CD4-positive, alpha-beta T cell (primary cell): ENCODE results near the gene LYPD6B. TPM values are rescaled to one million over a fixed set of nuclear protein-coding genes. Genes with fewer than 3 reads are reported as not detected.

Experiments used
- ATAC-seq: fragments of 200-7000 bp; cut with Tn5 transposase; one replicate; pipeline ENCODE4 v1.10.0; 2022; ENCODE audit warnings: mild to moderate bottlenecking; ENCODE audit not compliant: poor library complexity
- CTCF ChIA-PET: fragments of 350-600 bp; sonication (Branson Sonifier 250); formaldehyde crosslinking; loops from one replicate; lab custom pipeline; 2021; ENCODE audit warnings: antibody characterized with exemption, inconsistent platforms; lab: Charles Lee
- POLR2A ChIA-PET: fragments of 350-600 bp; sonication (Branson Sonifier 250); formaldehyde crosslinking; loops from one replicate; lab custom pipeline; 2021; ENCODE audit warnings: antibody characterized with exemption, inconsistent platforms; lab: Charles Lee
- DNase-seq, 14 experiments: peaks; one replicate each; pipeline ENCODE4 v3.0.0-alpha.2; 2013 to 2020; ENCODE audit warnings: mixed read lengths in 2 of 14
- H3K27ac ChIP-seq, 2 donors: one replicate each; pipeline versions ENCODE4 v1.5.1 to v1.7.0; 2013; ENCODE audit warnings: low read length in 2 of 2, low read depth in 1 of 2, mild to moderate bottlenecking in 1 of 2
- H3K27me3 ChIP-seq, 2 experiments: 1 replicate in 1 of 2; 2 replicates in 1 of 2; pipeline versions ENCODE4 v1.6.1 to v1.7.0; 2013; ENCODE audit warnings: low read length in 2 of 2, control low read depth in 1 of 2, mild to moderate bottlenecking in 1 of 2, moderate library complexity in 1 of 2; ENCODE audit not compliant: insufficient read depth in 2 of 2, control insufficient read depth in 1 of 2
- H3K36me3 ChIP-seq: one replicate; pipeline ENCODE4 v1.6.1; 2013; ENCODE audit warnings: low read length, control low read depth; ENCODE audit not compliant: insufficient read depth
- H3K4me1 ChIP-seq: one replicate; pipeline ENCODE4 v1.6.1; 2013; ENCODE audit warnings: low read length, control low read depth; ENCODE audit not compliant: insufficient read depth
- H3K4me3 ChIP-seq: one replicate; pipeline ENCODE4 v1.5.1; 2013; ENCODE audit warnings: mild to moderate bottlenecking, low read length, moderate library complexity
- H3K9me3 ChIP-seq, 2 experiments: 1 replicate in 1 of 2; 2 replicates in 1 of 2; pipeline versions ENCODE4 v1.6.1 to v1.7.0; 2013; ENCODE audit warnings: low read length in 2 of 2, mild to moderate bottlenecking in 2 of 2, control low read depth in 1 of 2, moderate library complexity in 1 of 2; ENCODE audit not compliant: control insufficient read depth in 1 of 2, insufficient read depth in 1 of 2
- H3K27ac Mint-ChIP-seq: one replicate; pipeline ENCODE4 v1.8.0; 2020; ENCODE audit warnings: mixed read lengths
- H3K27me3 Mint-ChIP-seq: one replicate; pipeline ENCODE4 v1.8.0; 2021; ENCODE audit warnings: mixed read lengths
- H3K36me3 Mint-ChIP-seq: one replicate; pipeline ENCODE4 v1.8.0; 2021; ENCODE audit warnings: low read depth, mixed read lengths
- H3K4me1 Mint-ChIP-seq: one replicate; pipeline ENCODE4 v1.8.0; 2021; ENCODE audit warnings: low read depth, mixed read lengths
- H3K4me3 Mint-ChIP-seq: one replicate; pipeline ENCODE4 v1.8.0; 2020; ENCODE audit warnings: mild to moderate bottlenecking, mixed read lengths
- H3K9me3 Mint-ChIP-seq: one replicate; pipeline ENCODE4 v1.8.0; 2020; ENCODE audit warnings: mixed read lengths
- CTCF ChIP-seq: fragments of 200-600 bp; IDR thresholded peaks from one replicate; pipeline ENCODE4 v1.8.0; 2022; ENCODE audit warnings: antibody characterized with exemption, mild to moderate bottlenecking
- intact Hi-C, 2 experiments: fragments of 100-400 bp; cut with DNase I in 1 of 2; cut with micrococcal nuclease in 1 of 2; formaldehyde crosslinking; loops; one replicate each; pipeline versions ENCODE4 v1.15.1 to v1.9.0; 2023 to 2025; cut with DNase I, micrococcal nuclease
- total RNA-seq, 174 experiments: library from RNA in 2 of 174; stranded (reverse) in 2 of 174; gene quantifications; one replicate each; pipeline ENCODE4 v1.2.3 and lab custom pipeline; 2021 to 2026

The LYPD6B gene
- total RNA-seq, 2 experiments from 2014 or later, result not detected

GRCh38 chr2:149061133-149061745, 22.7 kb downstream of the LYPD6B start:
- no peak overlapping the region for H3K27ac Mint-ChIP-seq
- H3K4me1 ChIP-seq, result no peaks in the 10 kb centered on the region
- no peak for DNase-seq
- H3K4me3 Mint-ChIP-seq, result no peak overlapping the region
- H3K9me3 ChIP-seq, result no peaks in the 10 kb centered on the region
- intact Hi-C loops, result no loop called here
- no peak for ATAC-seq
- CTCF ChIA-PET, result no interaction called here
- no peak overlapping the region for H3K27ac ChIP-seq
- H3K9me3 Mint-ChIP-seq, result no peaks in the 10 kb centered on the region
- POLR2A ChIA-PET, result no interaction called here
- no peaks in the 10 kb centered on the region for H3K4me1 Mint-ChIP-seq
- peaks cover 21% of the 10 kb centered on the region for H3K27me3 Mint-ChIP-seq
- H3K36me3 ChIP-seq, result no peaks in the 10 kb centered on the region
- peaks cover 0 to 6% of the 10 kb centered on the region in 2 experiments for H3K27me3 ChIP-seq
- H3K4me3 ChIP-seq, result no peak overlapping the region
- TF ChIP-seq CTCF, result no peak
- no peaks in the 10 kb centered on the region for H3K36me3 Mint-ChIP-seq

GRCh38 chr2:149062531-149062930, 24.0 kb downstream of the LYPD6B start:
- DNase-seq (no peak), ATAC-seq (no peak)
- intact Hi-C loops, result no loop called here
- H3K4me1 ChIP-seq, result no peaks in the 10 kb centered on the region
- H3K4me3 ChIP-seq, result no peak overlapping the region
- H3K9me3 Mint-ChIP-seq, result no peaks in the 10 kb centered on the region
- no peaks in the 10 kb centered on the region for H3K36me3 Mint-ChIP-seq
- no peak overlapping the region for H3K27ac ChIP-seq
- H3K36me3 ChIP-seq, result no peaks in the 10 kb centered on the region
- H3K4me3 Mint-ChIP-seq, result no peak overlapping the region
- H3K9me3 ChIP-seq, result no peaks in the 10 kb centered on the region
- no peak for TF ChIP-seq CTCF
- no peaks in the 10 kb centered on the region for H3K27me3 ChIP-seq
- CTCF ChIA-PET, result interaction anchor here (0.7 to 1.0 kb wide), 2 partner anchors 8 to 398 kb away, joined by 3 read pairs; no protein-coding TSS in a partner anchor
- POLR2A ChIA-PET, result interaction anchor here (0.7 kb wide), 1 partner anchor 9 kb away, joined by 3 read pairs; no protein-coding TSS in a partner anchor
- H3K27ac Mint-ChIP-seq, result no peak overlapping the region
- H3K4me1 Mint-ChIP-seq, result no peaks in the 10 kb centered on the region
- peaks cover 20% of the 10 kb centered on the region for H3K27me3 Mint-ChIP-seq

DNA sequence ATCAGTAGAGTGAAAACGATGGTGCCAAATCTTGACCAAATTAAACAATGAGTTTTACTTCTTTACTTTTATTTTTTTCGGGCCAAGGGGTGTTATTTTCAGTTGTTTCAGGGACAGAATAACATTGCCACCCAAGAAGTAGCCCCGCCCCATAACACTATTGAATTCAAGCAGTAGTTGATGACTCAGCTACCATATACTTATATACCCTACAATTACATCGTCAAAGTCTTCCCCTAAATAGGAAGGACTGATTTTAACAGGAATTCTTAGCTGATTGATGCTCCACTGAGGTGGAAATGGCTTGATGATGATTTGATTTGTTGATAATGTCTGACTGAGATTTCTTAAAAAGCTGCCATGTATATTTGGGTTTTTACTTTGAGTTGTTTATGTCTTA, 24.7 kb downstream of the LYPD6B start:
- CTCF ChIA-PET, result interaction anchor here (1.0 kb wide), 1 partner anchor 9 kb away, joined by 3 read pairs; no protein-coding TSS in a partner anchor
- H3K9me3 ChIP-seq, result no peaks in the 10 kb centered on the region
- Mint-ChIP-seq H3K36me3 (no peaks in the 10 kb centered on the region), H3K27ac (no peak overlapping the region), H3K27me3 (peaks cover 14% of the 10 kb centered on the region), H3K4me1 (no peaks in the 10 kb centered on the region), H3K4me3 (no peak overlapping the region), H3K9me3 (no peaks in the 10 kb centered on the region)
- H3K4me1 ChIP-seq, result no peaks in the 10 kb centered on the region
- ATAC-seq (no peak), DNase-seq (no peak)
- no peak overlapping the region for H3K27ac ChIP-seq
- intact Hi-C loops, result no loop called here
- POLR2A ChIA-PET, result interaction anchor here (0.7 kb wide), 1 partner anchor 8 kb away, joined by 3 read pairs; no protein-coding TSS in a partner anchor
- H3K36me3 ChIP-seq, result no peaks in the 10 kb centered on the region
- TF ChIP-seq CTCF, result no peak
- no peak overlapping the region for H3K4me3 ChIP-seq
- H3K27me3 ChIP-seq, result no peaks in the 10 kb centered on the region
